HepG2 (cell line): Measurements from ENCODE around the gene THOP1. TPM values are rescaled to one million over a fixed set of nuclear protein-coding genes. Genes with fewer than 3 reads are reported as not detected.

ENCODE experiments used
- ATAC-seq: fragments of 200-7000 bp; cut with Tn5 transposase; 3 replicates; pipeline ENCODE4 v1.9.1; 2020; ENCODE audit warnings: mild to moderate bottlenecking, moderate library complexity
- BruUV-seq: library from RNA; stranded (reverse); fragments of 400-500 nt; replicated peaks from 2 replicates; lab custom pipeline; 2021; lab: Mats Ljungman, UMichigan
- CTCF ChIA-PET: fragments of 300-600 bp; formaldehyde crosslinking; extraction: SDS; loops from one replicate; lab custom pipeline; 2021; ENCODE audit warnings: low total read pairs, inconsistent platforms, low intra/inter-chr PET ratio; lab: Yijun Ruan, JAX
- POLR2A ChIA-PET: fragments of 350-600 bp; sonication (Branson Sonifier 250); formaldehyde crosslinking; loops from one replicate; lab custom pipeline; 2020; ENCODE audit warnings: antibody characterized with exemption, inconsistent platforms; lab: Yijun Ruan, JAX
- DNase-seq: peaks from one replicate; pipeline ENCODE4 v3.0.0-alpha.2; 2015; ENCODE audit warnings: low spot score
- FAIRE-seq: peaks from 3 replicates; lab custom pipeline; 2011; peaks lifted over from hg19 to GRCh38; lab: Jason Lieb, UNC
- H2AFZ ChIP-seq: one replicate; pipeline ENCODE4 v1.6.1; 2011; ENCODE audit warnings: low read length, inconsistent platforms
- H3K27ac ChIP-seq: fragments of 300-600 bp; 3 replicates; pipeline ENCODE4 v1.8.0; 2011; ENCODE audit warnings: mixed run types, mild to moderate bottlenecking, mixed read lengths, low read length, inconsistent platforms; ENCODE audit not compliant: insufficient read depth; ENCODE audit errors: extremely low read length
- H3K27me3 ChIP-seq, 2 experiments: fragments of 200-600 bp in 1 of 2; 2 replicates in 1 of 2; 3 replicates in 1 of 2; pipeline versions ENCODE4 v1.6.0 to v1.8.0; 2011; ENCODE audit warnings: low read length in 2 of 2, mild to moderate bottlenecking in 2 of 2, moderate library complexity in 2 of 2, inconsistent platforms in 1 of 2; ENCODE audit not compliant: insufficient read depth in 2 of 2, control insufficient read depth in 1 of 2
- H3K36me3 ChIP-seq, 2 experiments: fragments of 200-600 bp in 1 of 2; replicated peaks in 1 of 2; 2 replicates in 1 of 2; 3 replicates in 1 of 2; pipeline versions ENCODE4 v1.5.1 to v1.8.0; 2011; ENCODE audit warnings: low read length in 2 of 2, inconsistent platforms in 1 of 2; ENCODE audit not compliant: insufficient read depth in 2 of 2, control insufficient read depth in 1 of 2
- H3K4me1 ChIP-seq: 2 replicates; pipeline ENCODE4 v1.5.1; 2012; ENCODE audit warnings: low read length, inconsistent platforms; ENCODE audit not compliant: insufficient read depth
- H3K4me2 ChIP-seq: 2 replicates; pipeline ENCODE4 v1.6.0; 2011; ENCODE audit warnings: low read depth, low read length, inconsistent platforms
- H3K4me3 ChIP-seq, 3 experiments: fragments of 200-600 bp in 1 of 3; sonication (generic), shearing (Covaris generic) in 1 of 3; replicated peaks in 1 of 3; 2 replicates each; pipeline ENCODE4 v1.5.1; 2011 to 2016; ENCODE audit warnings: low read length in 3 of 3, inconsistent platforms in 2 of 3, low read depth in 2 of 3, mild to moderate bottlenecking in 2 of 3, control low read depth in 1 of 3, mixed read lengths in 1 of 3; ENCODE audit not compliant: insufficient read depth in 1 of 3
- H3K79me2 ChIP-seq: one replicate; pipeline ENCODE4 v1.6.1; 2011; ENCODE audit warnings: low read length, inconsistent platforms; ENCODE audit not compliant: insufficient read depth
- H3K9ac ChIP-seq: 2 replicates; pipeline ENCODE4 v1.6.0; 2011; ENCODE audit warnings: mild to moderate bottlenecking, low read depth, low read length, inconsistent platforms; ENCODE audit not compliant: insufficient read depth
- H3K9me3 ChIP-seq: 2 replicates; pipeline ENCODE4 v1.5.1; 2012; ENCODE audit warnings: mild to moderate bottlenecking, low read length
- H4K20me1 ChIP-seq: 2 replicates; pipeline ENCODE4 v1.6.0; 2011; ENCODE audit warnings: inconsistent platforms, mild to moderate bottlenecking, low read length, moderate library complexity; ENCODE audit not compliant: insufficient read depth
- BCL6 ChIP-seq: IDR thresholded peaks from 2 replicates; pipeline ENCODE4 v1.6.1; 2016; ENCODE audit warnings: missing genetic modification reagents, missing compliant biosample characterization
- DPF2 ChIP-seq: sonication (generic); formaldehyde crosslinking; IDR thresholded peaks from 2 replicates; pipeline ENCODE4 v1.4.0; 2020; ENCODE audit warnings: mild to moderate bottlenecking, low read depth, missing genetic modification reagents, borderline replicate concordance
- HNF4G ChIP-seq, 2 experiments: sonication (generic) in 1 of 2; formaldehyde crosslinking in 1 of 2; IDR thresholded peaks; 2 replicates each; pipeline versions ENCODE4 v1.4.0 to v1.6.1; 2011 to 2020; ENCODE audit warnings: borderline replicate concordance in 2 of 2, low read depth in 2 of 2, mild to moderate bottlenecking in 2 of 2, low read length in 1 of 2, missing genetic modification reagents in 1 of 2, moderate library complexity in 1 of 2
- NFKB2 ChIP-seq: sonication (generic); formaldehyde crosslinking; IDR thresholded peaks from 2 replicates; pipeline ENCODE4 v1.4.0; 2020; ENCODE audit warnings: missing genetic modification reagents, borderline replicate concordance
- PCBP1 ChIP-seq: fragments of 200-400 bp; formaldehyde crosslinking; IDR thresholded peaks from 2 replicates; pipeline ENCODE4 v1.6.1; 2017; ENCODE audit warnings: mild to moderate bottlenecking, low read depth, low read length, borderline replicate concordance
- RELA ChIP-seq: sonication (generic); formaldehyde crosslinking; IDR thresholded peaks from 2 replicates; pipeline ENCODE4 v1.4.0; 2020; ENCODE audit warnings: missing genetic modification reagents
- REXO4 ChIP-seq: sonication (generic); formaldehyde crosslinking; IDR thresholded peaks from 2 replicates; pipeline ENCODE4 v1.8.0; 2022; ENCODE audit warnings: missing genetic modification reagents, mild to moderate bottlenecking, borderline replicate concordance
- SAP130 ChIP-seq: IDR thresholded peaks from 2 replicates; pipeline ENCODE4 v1.6.1; 2016; ENCODE audit warnings: low read depth
- SIN3A ChIP-seq: IDR thresholded peaks from 2 replicates; pipeline ENCODE4 v1.6.1; 2011; ENCODE audit warnings: low read depth, mild to moderate bottlenecking, control low read depth, low read length, borderline replicate concordance
- U2AF1 ChIP-seq: fragments of 200-400 bp; formaldehyde crosslinking; optimal IDR thresholded peaks from 2 replicates; pipeline ENCODE3; 2017; ENCODE audit warnings: mild to moderate bottlenecking, low read depth, low read length
- ZEB1 ChIP-seq: IDR thresholded peaks from 2 replicates; pipeline ENCODE4 v1.6.1; 2012; ENCODE audit warnings: mild to moderate bottlenecking, low read depth, inconsistent platforms; ENCODE audit not compliant: insufficient replicate concordance
- ZNF460 ChIP-seq: sonication (generic); formaldehyde crosslinking; IDR thresholded peaks from 2 replicates; pipeline ENCODE4 v1.5.1; 2020; ENCODE audit warnings: missing genetic modification reagents, mild to moderate bottlenecking, borderline replicate concordance
- ZNF501 ChIP-seq: sonication (generic); formaldehyde crosslinking; IDR thresholded peaks from 2 replicates; pipeline ENCODE4 v1.5.1; 2020; ENCODE audit warnings: mild to moderate bottlenecking, moderate library complexity, missing genetic modification reagents
- ZNF674 ChIP-seq: sonication (generic); formaldehyde crosslinking; IDR thresholded peaks from 2 replicates; pipeline ENCODE4 v1.5.0; 2020; ENCODE audit warnings: low read depth, mild to moderate bottlenecking, missing genetic modification reagents
- ZNF839 ChIP-seq: sonication (generic); formaldehyde crosslinking; IDR thresholded peaks from 2 replicates; pipeline ENCODE4 v1.4.0; 2020; ENCODE audit warnings: missing genetic modification reagents, mild to moderate bottlenecking, borderline replicate concordance
- WGBS: methylation state at CpG from one replicate; pipeline ENCODE4 v1.1.6; 2017; ENCODE audit warnings: low lambda C conversion rate; 5-methylcytosine and 5-hydroxymethylcytosine counted together
- in situ Hi-C: cut with HindIII; loops from 2 replicates; pipeline ENCODE4 v1.10.0; 2017; ENCODE audit warnings: low pct_unique_long_range_greater_than_20kb; ENCODE audit not compliant: extremely low pct_ligation_motif_present
- intact Hi-C: fragments of 100-400 bp; cut with micrococcal nuclease; formaldehyde crosslinking; loops from one replicate; pipeline ENCODE4 v1.10.0; 2022; ENCODE audit not compliant: unreplicated experiment
- polyA plus RNA-seq, 8 experiments: library from polyadenylated mRNA; depleted of rRNA in 3 of 8; stranded (reverse) in 7 of 8; unstranded in 1 of 8; fragments of >200 nt; fragmentation: Illumina TruSeq in 4 of 8; extraction: Trizol in 4 of 8; gene quantifications; 2 replicates each; pipeline versions ENCODE4 v1.2.1 to v1.2.3, GENCODE V29; 2011 to 2016; ENCODE audit warnings: low read depth in 4 of 8, missing spikeins in 1 of 8, mixed read lengths in 1 of 8; ENCODE audit not compliant: insufficient read depth in 1 of 8
- total RNA-seq, 5 experiments: library from RNA; depleted of rRNA; stranded (reverse); fragments of >200 nt; fragmentation: Illumina TruSeq; extraction: Trizol; gene quantifications; 2 replicates each; pipeline ENCODE4 v1.2.3, GENCODE V29; 2016; ENCODE audit warnings: low read depth in 1 of 5
- TF ChIP-seq, protein P1 (sequence below): sonication (generic); formaldehyde crosslinking; IDR thresholded peaks from 2 replicates; pipeline ENCODE4 v1.5.0; 2020; ENCODE audit warnings: mild to moderate bottlenecking, missing genetic modification reagents
- TF ChIP-seq, protein P2 (sequence below): sonication (generic); formaldehyde crosslinking; IDR thresholded peaks from 2 replicates; pipeline ENCODE4 v1.4.0; 2020; ENCODE audit warnings: missing genetic modification reagents, mild to moderate bottlenecking, borderline replicate concordance
- TF ChIP-seq, protein P3 (sequence below): sonication (generic); formaldehyde crosslinking; IDR thresholded peaks from 2 replicates; pipeline ENCODE4 v1.8.0; 2022; ENCODE audit warnings: missing genetic modification reagents, low read depth, mild to moderate bottlenecking, borderline replicate concordance
- TF ChIP-seq, protein P4 (sequence below): sonication (generic); formaldehyde crosslinking; IDR thresholded peaks from 2 replicates; pipeline ENCODE4 v1.8.1; 2023; ENCODE audit warnings: missing genetic modification reagents, mild to moderate bottlenecking, borderline replicate concordance

Gene THOP1
- total and polyA plus RNA-seq, 2 of the 13 experiments (the other 11 are each of a cell fraction or from before 2014, with no cell fraction given): 74.4 to 116 TPM

DNA sequence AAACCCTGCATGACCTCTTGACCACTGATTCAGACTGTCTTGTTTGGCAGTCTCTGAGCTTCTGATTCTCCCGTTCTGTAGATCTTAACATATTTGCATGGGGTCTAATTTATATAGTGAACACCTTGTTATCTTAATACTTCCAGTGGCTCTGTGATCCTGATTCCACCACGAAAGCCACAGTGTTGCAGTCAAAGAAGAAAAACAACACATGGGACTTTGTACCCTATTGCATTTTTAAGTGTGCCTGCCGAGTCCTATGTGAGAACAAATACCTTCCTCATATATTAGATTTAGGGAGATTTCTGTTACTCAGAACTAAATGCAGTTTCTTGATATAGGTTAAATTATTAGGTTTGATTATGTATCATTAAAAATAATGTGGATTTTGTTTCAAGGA lies 69.5 kb downstream of the THOP1 start:
- no peaks in the 10 kb centered on the region for H4K20me1 ChIP-seq
- H3K9ac ChIP-seq: no peak overlapping the region
- H3K79me2 ChIP-seq: no peaks in the 10 kb centered on the region
- POLR2A ChIA-PET: interaction anchor here (0.9 to 2.7 kb wide), 4 partner anchors 12 to 71 kb away, joined by 3 to 7 read pairs (median 4); partner anchors contain the start of genes SGTA and ZNF555
- no TSS peak for BruUV-seq
- H3K27ac ChIP-seq: peak overlapping the region; percentile 23
- H3K4me2 ChIP-seq: peak overlapping the region; percentile 14
- ATAC-seq (peak; percentile 51; the same call in 2 of the 3 replicates), FAIRE-seq (peak; percentile 37), DNase-seq (peak; percentile 46)
- in situ Hi-C loops (no loop called here), intact Hi-C loops (no loop called here)
- no peaks in the 10 kb centered on the region for H3K27me3 ChIP-seq
- CTCF ChIA-PET: no interaction called here
- H3K9me3 ChIP-seq: no peaks in the 10 kb centered on the region
- no peak overlapping the region for H2AFZ ChIP-seq
- H3K4me1 ChIP-seq: peaks cover 18% of the 10 kb centered on the region
- no peak overlapping the region for H3K4me3 ChIP-seq
- 6% methylated on average over 3 of the region's 3 CpGs for WGBS
- peaks cover 9 to 36% of the 10 kb centered on the region in 2 experiments; a peak in 4 of 5 replicates for H3K36me3 ChIP-seq
- TF ChIP-seq ZNF839 (CRISPR knock-in tag) (no peak), ZNF501 (CRISPR knock-in tag) (no peak), REXO4 (CRISPR knock-in tag) (no peak), SAP130 (CRISPR knock-in tag) (peak; percentile 49), BCL6 (CRISPR knock-in tag) (0 out of 2 replicates have a peak, but pooled peaks have one; percentile 14), NFKB2 (no peak), SIN3A (no peak), RELA (CRISPR knock-in tag) (no peak), HNF4G (IDR thresholded peaks at IDR 0.05; ENCODE audit: borderline replicate concordance, low read depth, low read length) (peak; percentile 62), HNF4G (CRISPR knock-in tag; IDR thresholded peaks at IDR 0.05; ENCODE audit: borderline replicate concordance, low read depth) (no peak), PCBP1 (no peak), ZEB1 (no peak), DPF2 (CRISPR knock-in tag) (no peak), ZNF674 (CRISPR knock-in tag) (no peak), ZNF460 (CRISPR knock-in tag) (no peak), U2AF1 (no peak)
- TF ChIP-seq, protein P1, sequence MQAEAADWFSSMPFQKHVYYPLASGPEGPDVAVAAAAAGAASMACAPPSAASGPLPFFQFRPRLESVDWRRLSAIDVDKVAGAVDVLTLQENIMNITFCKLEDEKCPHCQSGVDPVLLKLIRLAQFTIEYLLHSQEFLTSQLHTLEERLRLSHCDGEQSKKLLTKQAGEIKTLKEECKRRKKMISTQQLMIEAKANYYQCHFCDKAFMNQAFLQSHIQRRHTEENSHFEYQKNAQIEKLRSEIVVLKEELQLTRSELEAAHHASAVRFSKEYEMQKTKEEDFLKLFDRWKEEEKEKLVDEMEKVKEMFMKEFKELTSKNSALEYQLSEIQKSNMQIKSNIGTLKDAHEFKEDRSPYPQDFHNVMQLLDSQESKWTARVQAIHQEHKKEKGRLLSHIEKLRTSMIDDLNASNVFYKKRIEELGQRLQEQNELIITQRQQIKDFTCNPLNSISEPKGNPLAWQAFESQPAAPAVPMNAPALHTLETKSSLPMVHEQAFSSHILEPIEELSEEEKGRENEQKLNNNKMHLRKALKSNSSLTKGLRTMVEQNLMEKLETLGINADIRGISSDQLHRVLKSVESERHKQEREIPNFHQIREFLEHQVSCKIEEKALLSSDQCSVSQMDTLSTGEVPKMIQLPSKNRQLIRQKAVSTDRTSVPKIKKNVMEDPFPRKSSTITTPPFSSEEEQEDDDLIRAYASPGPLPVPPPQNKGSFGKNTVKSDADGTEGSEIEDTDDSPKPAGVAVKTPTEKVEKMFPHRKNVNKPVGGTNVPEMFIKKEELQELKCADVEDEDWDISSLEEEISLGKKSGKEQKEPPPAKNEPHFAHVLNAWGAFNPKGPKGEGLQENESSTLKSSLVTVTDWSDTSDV (CRISPR knock-in tag): no peak
- TF ChIP-seq, protein P2, sequence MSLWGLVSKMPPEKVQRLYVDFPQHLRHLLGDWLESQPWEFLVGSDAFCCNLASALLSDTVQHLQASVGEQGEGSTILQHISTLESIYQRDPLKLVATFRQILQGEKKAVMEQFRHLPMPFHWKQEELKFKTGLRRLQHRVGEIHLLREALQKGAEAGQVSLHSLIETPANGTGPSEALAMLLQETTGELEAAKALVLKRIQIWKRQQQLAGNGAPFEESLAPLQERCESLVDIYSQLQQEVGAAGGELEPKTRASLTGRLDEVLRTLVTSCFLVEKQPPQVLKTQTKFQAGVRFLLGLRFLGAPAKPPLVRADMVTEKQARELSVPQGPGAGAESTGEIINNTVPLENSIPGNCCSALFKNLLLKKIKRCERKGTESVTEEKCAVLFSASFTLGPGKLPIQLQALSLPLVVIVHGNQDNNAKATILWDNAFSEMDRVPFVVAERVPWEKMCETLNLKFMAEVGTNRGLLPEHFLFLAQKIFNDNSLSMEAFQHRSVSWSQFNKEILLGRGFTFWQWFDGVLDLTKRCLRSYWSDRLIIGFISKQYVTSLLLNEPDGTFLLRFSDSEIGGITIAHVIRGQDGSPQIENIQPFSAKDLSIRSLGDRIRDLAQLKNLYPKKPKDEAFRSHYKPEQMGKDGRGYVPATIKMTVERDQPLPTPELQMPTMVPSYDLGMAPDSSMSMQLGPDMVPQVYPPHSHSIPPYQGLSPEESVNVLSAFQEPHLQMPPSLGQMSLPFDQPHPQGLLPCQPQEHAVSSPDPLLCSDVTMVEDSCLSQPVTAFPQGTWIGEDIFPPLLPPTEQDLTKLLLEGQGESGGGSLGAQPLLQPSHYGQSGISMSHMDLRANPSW (CRISPR knock-in tag): no peak
- TF ChIP-seq, protein P3, sequence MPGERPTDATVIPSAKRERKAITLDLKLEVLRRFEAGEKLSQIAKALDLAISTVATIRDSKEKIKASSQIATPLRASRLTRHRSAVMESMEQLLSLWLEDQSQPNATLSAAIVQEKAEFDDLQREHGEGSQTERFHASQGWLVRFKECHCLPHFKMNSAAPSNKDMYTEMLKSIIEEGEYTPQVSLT (CRISPR knock-in tag): no peak
- TF ChIP-seq, protein P4, sequence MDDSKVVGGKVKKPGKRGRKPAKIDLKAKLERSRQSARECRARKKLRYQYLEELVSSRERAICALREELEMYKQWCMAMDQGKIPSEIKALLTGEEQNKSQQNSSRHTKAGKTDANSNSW (CRISPR knock-in tag): no peak
